Measurements from ENCODE around the gene SUMO4.
A peak's percentile ranks its signal among the peaks of the same experiment; 100 is the strongest.

SUMO4 gene

DNA sequence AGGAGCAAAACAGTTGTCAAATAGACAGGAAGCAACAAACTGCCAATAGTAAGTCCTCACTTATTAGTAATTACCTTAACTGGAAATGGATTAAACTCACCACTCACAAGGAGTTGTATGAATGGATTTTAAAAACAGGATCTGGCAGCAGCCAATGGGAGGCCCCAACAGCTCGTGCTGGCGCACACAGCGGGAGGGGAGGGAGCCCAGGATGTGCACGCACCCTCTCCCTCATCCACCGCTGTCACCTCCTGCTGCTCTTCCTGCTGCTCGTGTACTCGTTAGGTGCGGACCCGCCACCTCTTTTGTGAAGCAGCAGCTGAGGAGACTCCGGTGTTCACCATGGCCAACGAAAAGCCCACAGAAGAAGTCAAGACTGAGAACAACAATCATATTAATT lies at the start of gene SUMO4:
Gene SUMO4 (plus strand): TSS at position 213 of the 400 bp plus-strand sequence. CDS start 130 bp downstream, at position 343.
- no peak for DNase-seq (ENCODE audit: low spot score)

DNA sequence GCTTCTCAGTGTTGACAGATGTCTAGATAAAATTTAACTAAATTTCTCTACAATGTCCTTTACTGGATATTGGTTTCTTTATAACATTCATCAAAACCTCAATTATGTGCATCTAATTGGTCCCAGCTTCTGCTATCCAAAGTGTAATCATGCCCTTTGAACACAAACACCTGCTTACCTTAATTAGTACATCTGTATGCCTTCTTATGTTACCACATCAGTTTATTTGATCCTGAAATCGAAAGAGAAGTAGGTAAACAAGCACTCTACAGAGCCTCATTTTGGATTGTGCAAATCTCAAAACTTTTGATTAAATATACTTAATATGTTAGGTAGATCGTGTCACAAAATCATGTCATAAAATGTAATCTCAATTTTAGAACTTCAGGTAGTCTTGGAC lies 46.1 kb upstream of the SUMO4 start:
- DNase-seq (ENCODE audit: low spot score), result no peak

DNA sequence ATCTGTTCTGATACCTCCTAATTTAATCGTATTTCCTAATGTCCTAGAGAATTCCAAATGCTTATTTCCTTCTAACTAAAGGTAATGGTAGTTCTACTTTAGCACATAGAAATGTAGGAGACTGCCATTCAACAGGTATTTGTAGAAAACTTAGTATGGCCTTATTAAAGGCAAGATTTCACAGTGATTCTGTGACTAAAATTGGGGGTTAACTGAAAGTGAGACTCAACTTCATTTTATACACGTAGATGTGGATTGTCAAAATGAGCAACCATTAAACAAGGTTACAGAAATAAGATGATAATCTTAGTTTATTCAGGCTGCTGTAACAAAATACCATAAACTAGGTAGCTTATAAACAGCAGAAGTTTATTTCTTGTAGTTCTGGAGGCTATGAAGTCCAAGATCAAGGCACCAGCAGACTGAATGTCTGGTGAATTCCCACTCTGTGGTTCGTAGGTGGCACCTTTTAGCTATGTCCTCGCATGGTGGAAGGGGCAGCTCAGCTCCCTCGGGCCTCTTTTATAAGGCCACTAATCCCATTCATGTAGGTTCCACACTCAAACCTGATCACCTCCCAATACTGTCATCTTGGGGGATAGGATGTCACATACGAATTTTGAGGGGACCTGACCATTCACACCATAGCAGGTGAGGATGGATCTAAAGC lies 43.8 kb upstream of the SUMO4 start:
- DNase-seq (ENCODE audit: low spot score), result no peak

DNA sequence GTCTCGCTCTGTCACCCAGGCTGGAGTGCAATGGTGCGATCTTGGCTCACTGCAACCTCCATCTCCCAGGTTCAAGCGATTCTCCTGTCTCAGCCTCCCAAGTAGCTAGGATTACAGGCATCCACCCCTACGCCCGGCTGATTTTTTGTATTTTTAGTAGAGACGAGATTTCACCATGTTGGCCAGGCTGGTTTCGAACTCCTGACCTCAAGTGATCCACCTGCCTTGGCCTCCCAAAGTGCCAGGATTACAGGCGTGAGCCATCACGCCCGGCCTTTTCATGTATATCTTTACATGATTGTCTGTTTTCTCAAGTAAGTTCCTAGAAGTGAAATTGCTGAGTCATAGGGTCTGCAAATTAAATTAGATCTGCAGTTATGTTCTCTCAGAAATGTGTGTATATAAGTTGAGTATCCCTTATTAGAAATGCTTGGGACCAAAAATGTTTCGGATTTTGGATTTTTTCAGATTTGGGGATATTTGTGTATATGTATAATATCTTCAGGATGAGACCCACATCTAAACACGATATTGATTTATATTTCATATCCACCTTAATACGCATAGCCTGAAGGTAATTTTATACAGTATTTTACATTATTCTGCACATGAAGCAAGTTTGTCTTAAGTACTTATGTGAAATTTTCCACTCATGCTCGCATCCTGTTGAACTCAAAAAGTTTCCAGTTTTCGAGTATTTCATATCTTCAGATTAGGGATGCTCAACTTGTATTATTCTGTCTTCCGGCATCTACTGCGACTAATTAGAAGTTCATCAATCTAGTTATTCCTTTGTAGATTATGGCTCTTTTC lies 42.1 kb upstream of the SUMO4 start:
- no peak for DNase-seq (ENCODE audit: low spot score)

DNA sequence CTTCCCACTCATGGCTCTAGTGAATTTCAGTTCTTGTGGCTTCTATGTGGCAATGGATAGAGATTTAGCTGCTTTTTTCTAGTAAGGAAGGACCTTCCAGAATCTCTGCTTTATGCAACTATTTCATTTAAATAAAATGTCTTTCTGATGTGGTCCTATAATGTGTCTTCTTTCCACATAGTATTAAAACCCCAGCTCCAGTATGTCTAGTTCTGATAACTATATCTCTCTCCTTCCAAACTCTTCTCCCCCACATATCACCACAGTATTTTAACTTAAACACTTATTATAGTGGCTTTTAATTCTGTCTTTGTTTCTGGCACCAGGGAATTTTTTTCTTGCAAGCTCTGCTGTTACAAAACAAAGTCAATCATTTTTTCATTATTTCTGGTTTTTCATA lies 40.6 kb upstream of the SUMO4 start:
- DNase-seq (ENCODE audit: low spot score), result no peak

DNA sequence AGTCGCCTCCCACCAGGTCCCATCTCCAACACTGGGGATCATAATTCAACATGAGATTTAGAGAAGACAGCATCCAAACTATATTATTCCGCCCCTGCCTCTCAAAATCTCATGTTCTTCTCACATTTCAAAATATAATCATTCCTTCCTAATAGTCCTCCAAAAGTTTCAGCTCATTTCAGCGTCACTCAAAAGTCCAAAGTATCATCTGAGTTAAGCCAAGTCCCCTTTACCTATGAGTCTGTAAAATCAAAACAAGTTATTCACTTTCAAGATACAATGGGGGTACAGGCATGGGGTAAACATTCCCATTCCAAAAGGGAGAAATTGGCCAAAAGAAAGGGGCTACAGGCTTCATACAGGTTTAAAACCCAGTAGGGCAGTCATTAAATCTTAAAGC lies 39.5 kb upstream of the SUMO4 start:
- no peak for DNase-seq (ENCODE audit: low spot score)

DNA sequence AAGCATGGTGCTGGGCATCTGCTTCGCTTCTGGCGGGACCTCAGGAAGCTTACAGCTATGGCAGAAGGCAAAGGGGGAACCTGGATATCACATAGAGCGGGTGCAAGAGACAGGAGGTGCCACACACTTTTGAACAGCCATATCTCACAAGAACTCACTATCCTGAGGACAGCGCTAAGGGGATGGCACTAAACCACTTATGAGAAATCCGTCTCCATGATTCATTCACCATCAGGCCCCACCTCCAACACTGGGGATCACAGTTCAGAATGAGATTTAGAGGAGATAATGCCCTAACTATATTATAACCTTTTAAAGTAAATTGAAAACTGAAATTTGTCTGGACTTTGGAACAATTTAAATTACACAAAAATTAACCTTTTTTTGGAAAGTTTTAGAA lies 37.8 kb upstream of the SUMO4 start:
- no peak for DNase-seq (ENCODE audit: low spot score)

DNA sequence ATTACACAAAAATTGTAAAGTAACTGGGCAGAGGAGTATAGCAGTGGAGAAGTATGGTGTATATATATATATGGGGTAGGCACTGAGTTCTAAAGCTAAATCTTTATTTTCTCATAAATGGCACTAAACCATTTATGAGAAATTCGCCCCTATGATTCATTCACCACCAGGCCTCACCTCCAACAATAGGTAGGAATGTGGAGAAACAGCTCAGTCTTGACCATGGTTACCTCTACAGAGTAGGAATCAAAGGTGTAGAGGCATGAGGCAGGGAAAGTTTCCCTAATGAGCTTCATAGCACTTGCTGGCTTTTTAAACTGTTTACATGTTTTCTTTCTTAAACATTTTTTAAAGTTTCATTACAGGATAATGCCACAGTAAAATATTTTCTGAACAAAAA lies 36.9 kb upstream of the SUMO4 start:
- no peak for DNase-seq (ENCODE audit: low spot score)

DNA sequence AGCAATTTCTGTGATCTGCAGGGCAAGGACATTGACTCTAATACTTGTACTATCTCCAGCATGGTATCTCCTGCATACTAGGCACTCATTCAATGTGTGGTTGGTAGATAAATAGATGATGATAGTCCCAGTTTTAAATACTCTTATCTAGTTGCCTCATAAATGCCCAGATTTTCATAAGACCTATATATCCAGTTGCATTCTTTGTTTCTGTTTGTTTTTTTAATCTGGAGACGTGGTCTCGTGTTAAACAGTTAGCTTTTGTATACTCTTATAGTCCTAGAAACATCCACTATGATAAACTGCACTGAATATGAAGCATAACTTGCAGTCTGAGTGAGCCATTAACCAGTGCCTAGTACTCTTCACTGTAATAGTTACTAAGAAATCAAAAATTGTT lies 35.5 kb upstream of the SUMO4 start:
- peak; percentile 29 for DNase-seq (ENCODE audit: low spot score)

DNA sequence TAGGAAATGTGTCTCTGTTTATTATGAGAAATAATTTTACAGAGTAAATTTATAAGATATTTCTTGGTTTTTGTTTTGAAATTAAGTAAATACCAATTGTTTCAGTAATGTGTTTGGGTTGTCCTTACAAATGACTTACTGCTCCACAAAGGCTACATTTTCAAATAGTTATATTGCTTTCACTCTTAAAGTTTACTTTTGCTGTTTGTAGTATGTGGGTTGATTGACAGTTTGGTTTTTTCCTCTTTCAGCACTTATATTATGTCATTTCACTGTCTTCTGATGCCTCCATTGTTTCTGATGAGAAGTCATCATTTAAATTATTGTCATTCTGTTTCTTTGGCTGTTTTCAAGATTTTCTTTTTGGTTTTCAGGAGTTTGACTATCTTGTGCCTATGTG lies 34.9 kb upstream of the SUMO4 start:
- DNase-seq (ENCODE audit: low spot score), result no peak

DNA sequence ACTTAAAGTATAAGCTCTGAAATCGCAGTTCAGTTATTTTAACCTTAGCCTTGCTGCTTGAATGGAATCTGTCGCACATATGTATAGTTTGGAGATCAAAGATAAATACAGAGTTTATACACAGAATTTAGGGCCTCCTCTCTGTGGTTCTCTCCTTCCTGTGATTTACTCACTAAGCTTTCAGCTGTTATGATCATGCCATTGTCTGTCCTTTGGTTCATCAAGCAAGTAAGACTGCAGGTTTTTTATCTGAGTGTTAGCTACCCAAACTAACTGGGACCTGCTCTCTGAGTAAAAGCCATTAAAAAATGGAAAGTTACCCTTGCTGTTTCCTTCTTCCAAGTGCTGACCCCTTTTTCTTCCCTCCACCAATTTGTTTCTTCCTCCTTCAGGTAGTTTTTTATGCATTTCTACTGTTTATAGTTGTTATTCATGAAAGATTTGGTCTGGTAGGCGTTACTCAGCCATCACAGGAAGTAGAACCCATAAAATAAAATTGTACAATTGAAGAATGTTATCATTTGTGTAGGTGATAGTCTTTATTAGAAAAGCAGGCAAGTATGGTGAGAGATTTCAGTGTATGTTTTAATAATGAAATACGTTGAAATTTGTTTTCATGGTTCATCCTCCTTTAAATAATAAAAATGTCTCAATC lies 33.7 kb upstream of the SUMO4 start:
- DNase-seq (ENCODE audit: low spot score), result no peak

DNA sequence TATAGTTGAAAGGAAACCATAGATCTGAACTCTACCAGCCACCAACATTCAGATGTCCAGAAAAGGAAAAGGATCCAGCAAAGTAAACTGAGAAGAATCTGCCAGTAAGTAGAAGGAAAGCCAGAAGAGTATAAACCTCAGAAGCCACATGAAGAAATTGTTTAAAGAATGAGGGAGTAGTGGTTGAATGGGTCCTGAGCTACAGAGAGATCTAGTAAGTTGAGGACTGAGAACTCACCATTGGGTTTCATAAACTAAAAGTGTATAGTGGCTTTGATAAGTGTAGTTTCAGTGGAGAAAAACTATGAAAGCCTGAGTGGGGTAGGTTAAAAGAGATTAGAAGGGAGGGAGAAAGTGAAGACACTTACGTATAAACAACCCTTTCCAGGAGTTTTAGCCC lies 32.0 kb upstream of the SUMO4 start:
- DNase-seq (ENCODE audit: low spot score), result no peak

DNA sequence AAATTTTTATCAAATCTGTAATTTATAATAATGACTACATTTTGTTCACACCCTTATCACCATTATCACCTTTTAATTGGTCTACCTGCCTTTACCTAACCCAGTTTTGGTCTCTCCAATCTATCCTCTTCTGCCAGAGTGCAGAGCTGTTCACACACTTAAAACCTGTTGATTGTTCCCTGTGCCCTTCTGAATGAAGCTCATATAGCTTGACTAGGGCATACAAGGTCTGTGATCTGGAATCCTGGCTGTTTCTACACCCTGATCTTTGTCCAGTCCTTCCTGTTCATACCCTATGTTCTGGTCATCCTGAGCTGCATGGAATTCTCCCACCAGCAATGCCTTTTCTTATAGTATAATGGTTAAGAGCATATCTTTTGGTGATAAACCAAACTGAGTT lies 28.9 kb upstream of the SUMO4 start:
- no peak for DNase-seq (ENCODE audit: low spot score)

DNA sequence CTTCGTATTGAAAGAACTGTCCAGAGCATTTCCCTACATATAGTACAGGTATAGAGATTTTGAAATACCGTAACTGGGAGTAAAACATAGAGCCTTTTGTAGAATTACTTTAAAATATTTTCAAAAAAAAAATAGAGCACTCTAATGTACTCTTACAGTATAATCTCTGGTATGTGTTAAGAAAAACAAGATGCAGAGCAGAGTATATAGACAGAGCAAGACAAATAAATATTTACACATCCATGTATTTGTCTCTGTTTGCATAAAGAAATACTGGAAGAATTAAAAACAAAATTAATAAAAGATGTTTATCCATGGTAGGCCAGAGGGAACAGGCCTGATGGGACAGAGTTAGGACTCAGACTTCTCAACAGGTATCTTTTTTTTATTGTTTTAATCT lies 28.0 kb upstream of the SUMO4 start:
- no peak for DNase-seq (ENCODE audit: low spot score)

DNA sequence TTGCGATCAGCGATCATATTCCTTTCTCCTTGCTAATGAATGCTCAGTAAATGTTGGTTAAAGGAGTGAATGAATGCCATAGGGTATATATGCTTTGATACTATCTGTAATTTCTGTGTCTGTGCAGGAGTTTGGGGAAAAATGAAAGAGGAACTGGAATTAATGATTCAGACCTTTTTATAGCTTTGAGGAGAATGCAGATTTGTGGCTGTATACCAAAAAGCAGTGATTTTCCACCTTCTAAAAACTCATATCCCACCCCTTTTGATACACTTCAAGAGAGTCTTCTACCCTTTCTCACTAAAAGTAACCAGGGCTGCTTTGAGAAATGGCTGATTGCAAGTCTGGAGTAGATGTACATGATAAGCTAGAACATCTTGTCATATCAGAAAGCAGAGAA lies 26.6 kb upstream of the SUMO4 start:
- no peak for DNase-seq (ENCODE audit: low spot score)

DNA sequence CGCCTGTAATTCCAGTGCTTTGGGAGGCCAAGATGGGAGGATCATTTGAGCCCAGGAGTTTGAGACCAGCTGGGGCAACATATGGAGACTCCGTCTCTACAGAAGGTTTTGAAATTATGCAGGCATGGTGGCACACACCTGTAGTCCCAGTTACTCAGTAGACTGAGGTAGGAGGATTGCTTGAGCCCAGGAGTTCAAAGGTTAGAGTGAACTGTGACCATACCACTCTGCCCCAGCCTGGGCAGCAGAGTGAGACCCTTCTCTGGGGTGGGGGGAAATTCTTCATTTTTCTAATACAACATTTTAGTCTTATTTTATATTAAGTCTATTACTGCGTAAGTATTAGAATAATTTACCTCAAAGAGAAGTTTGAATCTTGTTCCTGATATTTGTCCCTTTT lies 20.1 kb upstream of the SUMO4 start:
- no peak for DNase-seq (ENCODE audit: low spot score)

DNA sequence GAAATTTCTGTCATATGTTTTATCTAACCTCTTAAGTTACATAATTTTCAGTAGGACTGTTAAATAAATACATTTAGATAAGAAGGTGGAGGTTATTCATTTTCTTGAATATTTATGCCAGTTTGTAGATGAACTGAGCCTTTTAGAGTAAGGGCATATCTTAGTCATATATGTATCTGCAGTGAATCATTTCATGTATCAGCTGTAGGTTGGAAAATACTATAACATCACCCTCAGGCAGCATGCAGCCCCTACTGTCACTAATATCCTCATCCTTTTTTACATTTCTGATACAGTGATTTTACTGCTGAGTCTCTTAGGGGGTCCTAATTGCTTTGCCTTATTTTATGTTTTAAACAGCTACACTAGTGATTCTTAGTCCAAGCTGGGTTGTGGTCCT lies 19.5 kb upstream of the SUMO4 start:
- no peak for DNase-seq (ENCODE audit: low spot score)

DNA sequence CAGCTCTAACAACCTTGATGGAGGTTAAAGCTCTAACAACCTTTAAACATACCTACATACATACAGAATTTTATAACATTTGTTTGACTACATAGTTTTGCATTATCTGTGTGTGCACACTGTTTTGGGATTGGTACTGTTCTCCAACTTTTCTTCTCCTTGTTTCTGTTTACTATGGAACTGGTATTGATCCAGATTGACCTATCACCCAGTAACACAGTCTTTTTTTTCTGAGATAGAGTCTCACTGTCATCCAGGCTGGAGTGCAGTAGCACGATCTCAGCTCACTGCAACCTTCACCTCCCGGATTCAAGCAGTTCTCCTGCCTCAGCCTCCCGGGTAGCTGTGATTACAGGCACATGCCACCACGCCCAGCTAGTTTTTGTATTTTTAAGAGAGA lies 16.7 kb upstream of the SUMO4 start:
- no peak for DNase-seq (ENCODE audit: low spot score)

DNA sequence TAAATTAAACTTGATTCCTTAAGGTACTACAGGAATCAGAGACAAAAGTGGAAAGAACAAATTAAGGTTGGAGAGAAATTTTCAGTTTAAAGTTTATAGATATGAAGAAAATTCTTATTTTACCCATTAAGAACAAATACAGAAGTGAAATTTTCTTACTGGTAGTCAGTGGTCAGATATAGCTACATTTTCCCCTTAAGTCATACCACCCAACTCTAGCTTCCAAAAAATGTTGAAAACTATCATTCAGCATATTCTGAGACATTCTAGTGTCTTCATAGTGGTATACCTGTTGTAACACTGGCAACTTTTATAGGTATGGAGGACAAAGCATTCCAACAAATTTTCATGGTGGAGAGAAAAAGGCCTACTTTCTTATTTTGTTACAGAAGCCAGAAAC lies 15.6 kb upstream of the SUMO4 start:
- DNase-seq (ENCODE audit: low spot score), result no peak

DNA sequence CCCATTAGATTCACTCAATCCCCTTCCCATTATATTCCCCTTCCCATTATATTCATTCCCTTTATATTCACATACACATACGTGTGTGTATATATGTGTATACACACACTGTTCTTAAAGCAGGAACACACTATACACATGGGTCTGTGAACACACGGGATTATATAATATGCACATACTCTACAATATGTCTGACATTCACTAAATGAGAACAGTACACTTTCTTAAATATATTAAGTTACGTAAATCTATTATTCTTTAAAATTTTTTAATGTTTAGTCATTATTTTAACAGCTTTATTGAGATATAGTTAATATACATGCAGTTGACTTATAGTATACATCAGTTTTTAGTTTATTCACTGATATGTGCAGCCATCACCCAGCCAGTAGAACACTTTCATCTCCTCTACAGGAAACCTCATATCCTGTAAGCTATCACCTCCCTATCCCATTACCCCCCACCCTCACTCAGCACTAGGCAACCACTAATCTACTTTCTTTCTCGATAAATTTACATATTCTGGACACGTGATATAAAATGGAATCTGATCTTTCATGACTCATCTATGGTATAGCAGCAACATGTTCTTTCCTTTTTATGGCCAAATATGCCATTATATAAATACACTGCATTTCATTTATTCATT lies 13.9 kb upstream of the SUMO4 start:
- DNase-seq (ENCODE audit: low spot score), result no peak

DNA sequence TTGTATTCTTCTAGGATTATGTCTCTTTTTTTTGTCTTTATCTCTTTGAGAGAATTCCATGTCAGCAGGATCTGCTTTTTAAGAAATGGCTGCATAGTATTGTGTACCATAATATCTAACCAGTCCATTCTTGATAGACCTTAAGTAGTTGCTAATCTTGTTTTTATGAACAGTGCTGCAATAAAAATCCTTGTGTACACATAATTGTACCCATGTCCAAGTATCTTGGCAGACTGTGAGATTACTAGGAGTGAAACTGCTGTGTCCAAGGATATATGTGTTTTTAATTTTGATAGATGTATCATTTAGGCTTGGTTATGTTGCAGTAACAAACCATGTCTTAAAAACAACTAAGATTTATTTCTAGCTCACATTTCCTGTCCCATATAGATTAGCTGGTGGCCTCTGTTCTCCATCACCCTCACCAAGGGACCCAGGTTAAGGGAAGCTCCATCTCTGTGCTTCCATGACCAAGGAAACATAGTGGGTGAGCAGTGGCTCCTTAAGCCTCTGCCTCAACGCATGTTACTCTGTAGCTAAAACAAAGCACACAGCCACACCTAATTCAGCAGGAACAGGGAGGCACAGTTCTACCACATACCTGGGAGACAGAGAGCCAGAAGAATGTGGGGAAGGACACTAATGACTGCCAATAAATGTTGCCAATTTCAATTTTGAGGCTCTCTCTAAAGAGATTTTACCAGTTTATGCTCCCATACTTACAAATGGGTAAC lies 12.1 kb upstream of the SUMO4 start:
- DNase-seq (ENCODE audit: low spot score), result no peak

Measured in hematopoietic multipotent progenitor cell treated with erythropoietin and hydrocortisone succinate and interleukin-3 and kit ligand, for 17 days (in vitro differentiated cells).